K562 (cell line): ENCODE measurements around the gene CDHR1. TPM values are rescaled to one million over a fixed set of nuclear protein-coding genes. Genes with fewer than 3 reads are reported as not detected.

ENCODE experiments used
- ATAC-seq: fragments of 200-7000 bp; cut with Tn5 transposase; 3 replicates; pipeline ENCODE4 v1.9.1; 2020; ENCODE audit warnings: moderate library complexity
- BruUV-seq: library from RNA; stranded (reverse); fragments of 400-500 nt; replicated peaks from 2 replicates; lab custom pipeline; 2021; lab: Mats Ljungman, UMichigan
- CTCF ChIA-PET: fragments of 300-600 bp; formaldehyde crosslinking; extraction: SDS; loops from one replicate; lab custom pipeline; 2021; ENCODE audit warnings: low intra/inter-chr PET ratio; lab: Yijun Ruan, JAX
- POLR2A ChIA-PET: fragments of 300-600, 350-650 bp; sonication (Branson Sonifier 250); formaldehyde crosslinking; extraction: SDS; loops from one replicate; lab custom pipeline; 2021; ENCODE audit warnings: antibody characterized with exemption, inconsistent platforms; lab: Yijun Ruan, JAX
- DNase-seq, 4 experiments: peaks; one replicate each; pipeline versions ENCODE4 v3.0.0 to v3.0.0-alpha.2; 2011 to 2018; ENCODE audit warnings: low spot score in 3 of 4, mixed read lengths in 3 of 4; ENCODE audit errors: extremely low read depth in 1 of 4
- FAIRE-seq: peaks from 2 replicates; lab custom pipeline; 2011; peaks lifted over from hg19 to GRCh38; lab: Jason Lieb, UNC
- H2AFZ ChIP-seq: 2 replicates; pipeline ENCODE4 v1.6.0; 2011; ENCODE audit warnings: low read depth, low read length, control low read depth, inconsistent platforms
- H3K27ac ChIP-seq: fragments of 200-600 bp; 3 replicates; pipeline ENCODE4 v1.8.0; 2011; ENCODE audit warnings: low read depth, mild to moderate bottlenecking, control low read depth, inconsistent platforms, low read length, moderate library complexity, mixed read lengths; ENCODE audit errors: extremely low read depth
- H3K27me3 ChIP-seq, 2 experiments: fragments of 300-600 bp in 1 of 2; 2 replicates in 1 of 2; 3 replicates in 1 of 2; pipeline versions ENCODE4 v1.6.0 to v1.8.0; 2011; ENCODE audit warnings: inconsistent platforms in 2 of 2, low read length in 2 of 2, mild to moderate bottlenecking in 1 of 2, mixed read lengths in 1 of 2, moderate library complexity in 1 of 2; ENCODE audit not compliant: control insufficient read depth in 2 of 2, insufficient read depth in 2 of 2
- H3K36me3 ChIP-seq: fragments of 300-600 bp; 3 replicates; pipeline ENCODE4 v1.8.0; 2011; ENCODE audit warnings: mild to moderate bottlenecking, low read length, inconsistent platforms; ENCODE audit not compliant: control insufficient read depth, insufficient read depth
- H3K4me1 ChIP-seq, 2 experiments: fragments of 200-600 bp in 1 of 2; replicated peaks in 1 of 2; 2 replicates in 1 of 2; 3 replicates in 1 of 2; pipeline versions ENCODE4 v1.5.1 to v1.8.0; 2011; ENCODE audit warnings: inconsistent platforms in 2 of 2, low read length in 2 of 2, mild to moderate bottlenecking in 1 of 2, mixed read lengths in 1 of 2, moderate library complexity in 1 of 2; ENCODE audit not compliant: control insufficient read depth in 2 of 2, insufficient read depth in 2 of 2
- H3K4me2 ChIP-seq: 2 replicates; pipeline ENCODE4 v1.6.1; 2011; ENCODE audit warnings: low read length, control low read depth, inconsistent platforms, mixed read lengths; ENCODE audit not compliant: insufficient read depth
- H3K4me3 ChIP-seq: fragments of 200-600 bp; sonication (generic), shearing (Covaris generic); 2 replicates; pipeline ENCODE4 v1.5.1; 2016; ENCODE audit warnings: control low read depth, inconsistent platforms
- H3K79me2 ChIP-seq: fragments of 200-600 bp; 3 replicates; pipeline ENCODE4 v1.8.0; 2011; ENCODE audit warnings: low read length, inconsistent platforms; ENCODE audit not compliant: control insufficient read depth, insufficient read depth
- H3K9ac ChIP-seq, 2 experiments: 2 replicates each; pipeline versions ENCODE4 v1.6.0 to v1.6.1; 2011; ENCODE audit warnings: low read depth in 2 of 2, low read length in 2 of 2, control low read depth in 1 of 2, inconsistent platforms in 1 of 2, mild to moderate bottlenecking in 1 of 2, mixed read lengths in 1 of 2; ENCODE audit not compliant: insufficient read depth in 1 of 2
- H3K9me1 ChIP-seq: one replicate; pipeline ENCODE4 v1.6.0; 2011; ENCODE audit warnings: inconsistent platforms, mild to moderate bottlenecking, low read length, moderate library complexity; ENCODE audit not compliant: control insufficient read depth, insufficient read depth
- H3K9me3 ChIP-seq: replicated peaks from 2 replicates; pipeline ENCODE4 v1.5.1; 2011; ENCODE audit warnings: low read depth, low read length, inconsistent platforms; ENCODE audit not compliant: control insufficient read depth, insufficient read depth
- H4K20me1 ChIP-seq: replicated peaks from 2 replicates; pipeline ENCODE4 v1.6.1; 2011; ENCODE audit warnings: low read length, inconsistent platforms, mixed read lengths; ENCODE audit not compliant: control insufficient read depth, insufficient read depth
- CTCF ChIP-seq, 3 experiments: IDR thresholded peaks in 2 of 3; conservative IDR thresholded peaks in 1 of 3; 2 replicates each; pipeline ENCODE4 v1.5.1; 2011 to 2012; ENCODE audit warnings: low read length in 3 of 3, mild to moderate bottlenecking in 3 of 3, control low read depth in 2 of 3, improper control_type of control experiment in 1 of 3, inconsistent platforms in 1 of 3, low read depth in 1 of 3, mixed read lengths in 1 of 3, moderate library complexity in 1 of 3; ENCODE audit not compliant: insufficient read depth in 2 of 3
- ELK1 ChIP-seq: sonication (generic); formaldehyde crosslinking; IDR thresholded peaks from 2 replicates; pipeline ENCODE4 v1.8.1; 2022; ENCODE audit warnings: missing genetic modification reagents
- EWSR1 ChIP-seq: fragments of 450-650 bp; IDR thresholded peaks from 2 replicates; pipeline ENCODE4 v1.6.1; 2018; ENCODE audit warnings: borderline replicate concordance, mild to moderate bottlenecking, low read depth, moderate library complexity; ENCODE audit not compliant: partially characterized antibody
- L3MBTL2 ChIP-seq: fragments of 450-650 bp; IDR thresholded peaks from 2 replicates; pipeline ENCODE4 v1.6.1; 2016; ENCODE audit warnings: mild to moderate bottlenecking, moderate library complexity
- NR2C1 ChIP-seq, 2 experiments: fragments of 450-650 bp; IDR thresholded peaks; 2 replicates each; pipeline ENCODE4 v1.6.1; 2017; ENCODE audit warnings: mild to moderate bottlenecking in 2 of 2, antibody characterized with exemption in 1 of 2, inconsistent platforms in 1 of 2, missing compliant biosample characterization in 1 of 2, missing genetic modification characterization in 1 of 2
- RAD21 ChIP-seq, 2 experiments: fragments of 250-450 bp in 1 of 2; fragments of 450-650 bp in 1 of 2; sonication (Bioruptor Pico) in 1 of 2; formaldehyde crosslinking in 1 of 2; IDR thresholded peaks in 1 of 2; conservative IDR thresholded peaks in 1 of 2; 2 replicates each; pipeline versions ENCODE4 v1.4.0 to v1.8.0; 2020 to 2022; ENCODE audit warnings: mild to moderate bottlenecking in 2 of 2, moderate library complexity in 1 of 2
- RBFOX2 ChIP-seq: fragments of 200-400 bp; formaldehyde crosslinking; IDR thresholded peaks from 2 replicates; pipeline ENCODE4 v1.6.1; 2017; ENCODE audit warnings: low read depth, mild to moderate bottlenecking, low read length, moderate library complexity
- RBM25 ChIP-seq: fragments of 200-400 bp; formaldehyde crosslinking; IDR thresholded peaks from 2 replicates; pipeline ENCODE4 v1.6.1; 2018; ENCODE audit warnings: low read length, low read depth, moderate library complexity; ENCODE audit not compliant: severe bottlenecking
- SRSF7 ChIP-seq: fragments of 200-400 bp; formaldehyde crosslinking; optimal IDR thresholded peaks from 2 replicates; pipeline ENCODE3; 2017; ENCODE audit warnings: mild to moderate bottlenecking, low read depth, low read length
- STAT5B ChIP-seq: fragments of 250-450 bp; sonication (Bioruptor Pico); IDR thresholded peaks from 2 replicates; pipeline ENCODE4 v1.8.0; 2021; ENCODE audit warnings: mild to moderate bottlenecking, inconsistent platforms
- TEAD2 ChIP-seq: fragments of 450-650 bp; IDR thresholded peaks from 2 replicates; pipeline ENCODE4 v1.6.1; 2016; ENCODE audit warnings: missing genetic modification characterization, control low read depth, missing compliant biosample characterization
- ZFX ChIP-seq: sonication (generic); formaldehyde crosslinking; IDR thresholded peaks from 2 replicates; pipeline ENCODE4 v1.8.0; 2022; ENCODE audit warnings: mild to moderate bottlenecking, missing genetic modification reagents, moderate library complexity
- WGBS: fragments of 100-300 bp; shearing (Covaris generic); methylation state at CpG from one replicate; pipeline ENCODE4 v1.1.6; 2016; ENCODE audit warnings: low coverage, mixed read lengths; ENCODE audit not compliant: insufficient coverage; ENCODE audit errors: missing lambda C conversion rate; 5-methylcytosine and 5-hydroxymethylcytosine counted together
- in situ Hi-C: fragments of 300-500 bp; cut with MboI; formaldehyde crosslinking; loops from 4 replicates; pipeline ENCODE4 v1.15.0; 2018; ENCODE audit warnings: inconsistent platforms, mixed read lengths
- intact Hi-C: fragments of 100-400 bp; cut with micrococcal nuclease; formaldehyde crosslinking; loops from 2 replicates; pipeline ENCODE4 v1.14.2; 2022
- polyA plus RNA-seq, 8 experiments: library from polyadenylated mRNA; depleted of rRNA in 4 of 8; stranded (reverse) in 5 of 8; unstranded in 3 of 8; fragments of >200 nt; fragmentation: Nextera tagmentation in 2 of 8; fragmentation: Illumina TruSeq in 1 of 8; extraction: Ambion mirVana in 2 of 8; extraction: Trizol in 1 of 8; gene quantifications; 2 replicates each; pipeline versions ENCODE4 v1.2.1 to v1.2.3, GENCODE V29; 2011 to 2014; ENCODE audit warnings: inconsistent platforms in 1 of 8, missing spikeins in 1 of 8
- total RNA-seq, 7 experiments: library from RNA; depleted of rRNA in 6 of 7; stranded (reverse); fragments of >200 nt in 6 of 7; fragmentation: Illumina TruSeq in 2 of 7; extraction: Trizol in 2 of 7; gene quantifications; 2 replicates each; pipeline versions ENCODE4 v1.2.1 to v1.2.3, GENCODE V29; 2011 to 2021; ENCODE audit warnings: low replicate concordance in 1 of 7
- TF ChIP-seq, protein P1 (sequence below): fragments of 250-450 bp; sonication (Bioruptor Pico); IDR thresholded peaks from 2 replicates; pipeline ENCODE4 v1.5.0; 2022; ENCODE audit warnings: mild to moderate bottlenecking
- TF ChIP-seq, protein P2 (sequence below): fragments of 200-400 bp; formaldehyde crosslinking; IDR thresholded peaks from 2 replicates; pipeline ENCODE4 v1.6.1; 2017; ENCODE audit warnings: mild to moderate bottlenecking, low read depth, low read length, moderate library complexity

Gene CDHR1
- total and polyA plus RNA-seq, 9 of the 15 experiments (the other 6 are each of a cell fraction or from before 2014, with no cell fraction given) = 0.03 to 0.99 (median 0.20) TPM

DNA sequence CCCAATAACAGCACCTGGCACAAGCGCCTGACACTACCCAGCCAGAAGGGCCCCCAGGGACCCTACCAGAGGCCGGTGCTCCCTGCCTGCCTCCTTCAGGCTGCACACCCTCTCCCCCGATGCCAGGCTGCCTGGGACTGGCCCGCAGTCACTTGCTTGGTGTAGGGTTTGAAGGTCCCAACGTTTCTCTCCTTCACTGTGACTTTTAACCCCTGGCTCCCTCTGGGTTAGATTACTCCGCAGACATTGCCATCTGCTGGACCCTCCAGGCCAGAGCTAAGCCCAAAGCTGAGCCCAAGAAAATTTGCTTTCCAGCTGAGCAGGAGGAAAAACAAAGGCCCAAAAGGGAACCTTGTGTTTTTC, 6.9 kb downstream of the CDHR1 start:
- no peak for FAIRE-seq
- WGBS = 10% methylated on average over 6 of the region's 6 CpGs
- Histone ChIP-seq H3K9me1 (no peaks in the 10 kb centered on the region), H3K36me3 (no peaks in the 10 kb centered on the region), H3K4me2 (no peak overlapping the region; the same call in 1 of the 2 replicates), H3K9ac (no peak overlapping the region), H3K9me3 (no peaks in the 10 kb centered on the region), H3K79me2 (no peaks in the 10 kb centered on the region), H3K27ac (no peak overlapping the region), H4K20me1 (no peaks in the 10 kb centered on the region), H2AFZ (peak overlapping the region; percentile 18), H3K4me3 (no peak overlapping the region), H3K4me1 (peaks cover 13 to 15% of the 10 kb centered on the region in 2 experiments; a peak in 4 of 5 replicates), H3K27me3 (peaks cover 11 to 31% of the 10 kb centered on the region in 2 experiments)
- in situ Hi-C loops = no loop called here
- intact Hi-C loops = no loop called here
- ATAC-seq = peak; percentile 47
- CTCF ChIA-PET = no interaction called here
- POLR2A ChIA-PET = interaction anchor here (0.7 to 2.1 kb wide), 3 partner anchors 11 to 61 kb away, joined by 3 to 5 read pairs (median 3); partner anchors contain the start of gene GHITM
- BruUV-seq = no TSS peak
- peak in 2 of 4 experiments; percentile 39 for DNase-seq
- TF ChIP-seq, protein P1, sequence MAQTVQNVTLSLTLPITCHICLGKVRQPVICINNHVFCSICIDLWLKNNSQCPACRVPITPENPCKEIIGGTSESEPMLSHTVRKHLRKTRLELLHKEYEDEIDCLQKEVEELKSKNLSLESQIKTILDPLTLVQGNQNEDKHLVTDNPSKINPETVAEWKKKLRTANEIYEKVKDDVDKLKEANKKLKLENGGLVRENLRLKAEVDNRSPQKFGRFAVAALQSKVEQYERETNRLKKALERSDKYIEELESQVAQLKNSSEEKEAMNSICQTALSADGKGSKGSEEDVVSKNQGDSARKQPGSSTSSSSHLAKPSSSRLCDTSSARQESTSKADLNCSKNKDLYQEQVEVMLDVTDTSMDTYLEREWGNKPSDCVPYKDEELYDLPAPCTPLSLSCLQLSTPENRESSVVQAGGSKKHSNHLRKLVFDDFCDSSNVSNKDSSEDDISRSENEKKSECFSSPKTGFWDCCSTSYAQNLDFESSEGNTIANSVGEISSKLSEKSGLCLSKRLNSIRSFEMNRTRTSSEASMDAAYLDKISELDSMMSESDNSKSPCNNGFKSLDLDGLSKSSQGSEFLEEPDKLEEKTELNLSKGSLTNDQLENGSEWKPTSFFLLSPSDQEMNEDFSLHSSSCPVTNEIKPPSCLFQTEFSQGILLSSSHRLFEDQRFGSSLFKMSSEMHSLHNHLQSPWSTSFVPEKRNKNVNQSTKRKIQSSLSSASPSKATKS (CRISPR knock-in tag) = no peak
- TF ChIP-seq STAT5B (CRISPR knock-in tag) = no peak
- TF ChIP-seq RBM25 = no peak
- 0 out of 2 replicates have a peak, but pooled peaks have one; percentile 36 for TF ChIP-seq NR2C1 (IDR thresholded peaks at IDR 0.05)
- peak; percentile 59 for TF ChIP-seq NR2C1 (tag; IDR thresholded peaks at IDR 0.05)
- peak in 1 of 2 experiments; percentile 54; a peak in 2 of 4 replicates for TF ChIP-seq RAD21 (CRISPR knock-in tag; conservative IDR thresholded peaks at IDR 0.05 in 1 of 2, IDR thresholded peaks at IDR 0.05 in 1 of 2)
- peak; percentile 35 for TF ChIP-seq ZFX (CRISPR knock-in tag)
- peak; percentile 44 to 47 (median 44); a peak in 4 of 6 replicates for TF ChIP-seq CTCF (IDR thresholded peaks at IDR 0.05 in 2 of 3, conservative IDR thresholded peaks at IDR 0.05 in 1 of 3; ENCODE audit: insufficient read depth in 2 of 3, low read depth in 1 of 3, low read length in 3 of 3)
- TF ChIP-seq ELK1 (CRISPR knock-in tag) = no peak
- TF ChIP-seq RBFOX2 = no peak
- TF ChIP-seq TEAD2 (tag) = no peak
- TF ChIP-seq, protein P2, sequence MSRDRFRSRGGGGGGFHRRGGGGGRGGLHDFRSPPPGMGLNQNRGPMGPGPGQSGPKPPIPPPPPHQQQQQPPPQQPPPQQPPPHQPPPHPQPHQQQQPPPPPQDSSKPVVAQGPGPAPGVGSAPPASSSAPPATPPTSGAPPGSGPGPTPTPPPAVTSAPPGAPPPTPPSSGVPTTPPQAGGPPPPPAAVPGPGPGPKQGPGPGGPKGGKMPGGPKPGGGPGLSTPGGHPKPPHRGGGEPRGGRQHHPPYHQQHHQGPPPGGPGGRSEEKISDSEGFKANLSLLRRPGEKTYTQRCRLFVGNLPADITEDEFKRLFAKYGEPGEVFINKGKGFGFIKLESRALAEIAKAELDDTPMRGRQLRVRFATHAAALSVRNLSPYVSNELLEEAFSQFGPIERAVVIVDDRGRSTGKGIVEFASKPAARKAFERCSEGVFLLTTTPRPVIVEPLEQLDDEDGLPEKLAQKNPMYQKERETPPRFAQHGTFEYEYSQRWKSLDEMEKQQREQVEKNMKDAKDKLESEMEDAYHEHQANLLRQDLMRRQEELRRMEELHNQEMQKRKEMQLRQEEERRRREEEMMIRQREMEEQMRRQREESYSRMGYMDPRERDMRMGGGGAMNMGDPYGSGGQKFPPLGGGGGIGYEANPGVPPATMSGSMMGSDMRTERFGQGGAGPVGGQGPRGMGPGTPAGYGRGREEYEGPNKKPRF = no peak
- TF ChIP-seq SRSF7 = no peak
- peak; percentile 45; the same call in 1 of the 2 replicates for TF ChIP-seq L3MBTL2
- no peak for TF ChIP-seq EWSR1
